DND-41 (cell line): ENCODE measurements around the gene IFT88.

ENCODE experiments used
- ATAC-seq: fragments of 200-7000 bp; cut with Tn5 transposase; 3 replicates; pipeline ENCODE4 v1.9.1; 2021; ENCODE audit warnings: low read depth; ENCODE audit not compliant: insufficient read depth
- DNase-seq: peaks from one replicate; pipeline ENCODE4 v3.0.0-alpha.2; 2020
- H2AFZ ChIP-seq: 2 replicates; pipeline ENCODE4 v1.6.0; 2012; ENCODE audit warnings: low read depth, low read length
- H3K27ac ChIP-seq: 2 replicates; pipeline ENCODE4 v1.5.1; 2012; ENCODE audit warnings: low read length, inconsistent platforms
- H3K27me3 ChIP-seq: fragments of 200-600 bp; sonication (generic); 2 replicates; pipeline ENCODE4 v1.6.0; 2012; ENCODE audit warnings: low read length, mild to moderate bottlenecking, inconsistent platforms; ENCODE audit not compliant: insufficient read depth, poor library complexity
- H3K36me3 ChIP-seq: 2 replicates; pipeline ENCODE4 v1.5.1; 2012; ENCODE audit warnings: low read length, inconsistent platforms; ENCODE audit not compliant: insufficient read depth
- H3K4me1 ChIP-seq: 2 replicates; pipeline ENCODE4 v1.5.1; 2012; ENCODE audit warnings: mild to moderate bottlenecking, low read length; ENCODE audit not compliant: insufficient read depth
- H3K4me2 ChIP-seq: 2 replicates; pipeline ENCODE4 v1.6.0; 2012; ENCODE audit warnings: mild to moderate bottlenecking, moderate library complexity, low read length, inconsistent platforms; ENCODE audit not compliant: insufficient read depth
- H3K4me3 ChIP-seq, 2 experiments: fragments of 200-600 bp in 1 of 2; shearing (Covaris generic) in 1 of 2; 2 replicates each; pipeline ENCODE4 v1.5.1; 2012 to 2016; ENCODE audit warnings: inconsistent platforms in 2 of 2, low read length in 2 of 2, mild to moderate bottlenecking in 2 of 2, low read depth in 1 of 2, moderate library complexity in 1 of 2
- H3K79me2 ChIP-seq: 2 replicates; pipeline ENCODE4 v1.6.0; 2012; ENCODE audit warnings: low read length, inconsistent platforms; ENCODE audit not compliant: insufficient read depth
- H3K9ac ChIP-seq: 2 replicates; pipeline ENCODE4 v1.6.0; 2012; ENCODE audit warnings: low read depth, mild to moderate bottlenecking, inconsistent platforms, low read length, moderate library complexity
- H3K9me3 ChIP-seq: 2 replicates; pipeline ENCODE4 v1.5.1; 2012; ENCODE audit warnings: low read length, moderate library complexity, mild to moderate bottlenecking, inconsistent platforms; ENCODE audit not compliant: insufficient read depth, severe bottlenecking
- H4K20me1 ChIP-seq: 2 replicates; pipeline ENCODE4 v1.6.0; 2012; ENCODE audit warnings: low read length; ENCODE audit not compliant: insufficient read depth
- CTCF ChIP-seq: IDR thresholded peaks from 2 replicates; pipeline ENCODE4 v1.5.1; 2012; ENCODE audit warnings: borderline replicate concordance, low read length, moderate library complexity, mild to moderate bottlenecking; ENCODE audit not compliant: poor library complexity, severe bottlenecking; ENCODE audit errors: extremely low read depth
- EZH2 ChIP-seq: IDR thresholded peaks from 3 replicates; pipeline ENCODE4 v1.6.1; 2012; ENCODE audit warnings: borderline replicate concordance, low read depth, mild to moderate bottlenecking, moderate library complexity, low read length, inconsistent platforms; ENCODE audit not compliant: severe bottlenecking

The IFT88 gene

GRCh38 chr13:20652946-20653345 lies 86.0 kb downstream of the IFT88 start:
- TF ChIP-seq CTCF (no peak), EZH2 (no peak)
- no peak overlapping the region for H3K4me3 ChIP-seq
- no peak overlapping the region for H3K4me2 ChIP-seq
- no peaks in the 10 kb centered on the region for H3K79me2 ChIP-seq
- no peaks in the 10 kb centered on the region; the same call in 1 of the 2 replicates for H4K20me1 ChIP-seq
- no peaks in the 10 kb centered on the region for H3K27me3 ChIP-seq
- ATAC-seq = no peak
- H3K9ac ChIP-seq = no peak overlapping the region
- no peaks in the 10 kb centered on the region for H3K4me1 ChIP-seq
- H3K9me3 ChIP-seq = no peaks in the 10 kb centered on the region
- peaks cover 3% of the 10 kb centered on the region; the same call in 1 of the 2 replicates for H3K36me3 ChIP-seq
- DNase-seq = no peak
- no peak overlapping the region for H3K27ac ChIP-seq
- H2AFZ ChIP-seq = no peak overlapping the region

GRCh38 chr13:20654156-20654555 lies 87.2 kb downstream of the IFT88 start:
- no peak overlapping the region for H3K4me2 ChIP-seq
- H3K79me2 ChIP-seq = no peaks in the 10 kb centered on the region
- H3K4me3 ChIP-seq = no peak overlapping the region
- H3K36me3 ChIP-seq = peaks cover 3% of the 10 kb centered on the region; the same call in 1 of the 2 replicates
- no peak overlapping the region for H3K27ac ChIP-seq
- TF ChIP-seq CTCF (no peak), EZH2 (no peak)
- DNase-seq (no peak), ATAC-seq (no peak)
- H3K27me3 ChIP-seq = no peaks in the 10 kb centered on the region
- no peaks in the 10 kb centered on the region for H3K9me3 ChIP-seq
- no peak overlapping the region for H3K9ac ChIP-seq
- H2AFZ ChIP-seq = no peak overlapping the region
- H3K4me1 ChIP-seq = no peaks in the 10 kb centered on the region
- no peaks in the 10 kb centered on the region; the same call in 1 of the 2 replicates for H4K20me1 ChIP-seq

- no peak for TF ChIP-seq CTCF
- no peak for TF ChIP-seq EZH2
- Histone ChIP-seq H3K4me3 (no peak overlapping the region), H3K79me2 (no peaks in the 10 kb centered on the region), H3K9ac (no peak overlapping the region), H3K36me3 (peaks cover 7% of the 10 kb centered on the region; the same call in 1 of the 2 replicates), H3K4me1 (no peaks in the 10 kb centered on the region), H3K27me3 (no peaks in the 10 kb centered on the region), H3K9me3 (no peaks in the 10 kb centered on the region), H3K4me2 (no peak overlapping the region), H2AFZ (no peak overlapping the region), H4K20me1 (no peaks in the 10 kb centered on the region), H3K27ac (no peak overlapping the region)
- ATAC-seq = no peak
- no peak for DNase-seq
Observed at GRCh38 chr13:20658451-20659040, 91.6 kb downstream of the IFT88 start.

GRCh38 chr13:20664351-20664750 lies 97.4 kb downstream of the IFT88 start:
- ATAC-seq = no peak
- peaks cover 8% of the 10 kb centered on the region; the same call in 1 of the 2 replicates for H3K36me3 ChIP-seq
- TF ChIP-seq CTCF (no peak), EZH2 (no peak)
- H3K4me3 ChIP-seq = no peak overlapping the region
- no peak overlapping the region for H3K4me2 ChIP-seq
- no peaks in the 10 kb centered on the region for H3K9me3 ChIP-seq
- no peak overlapping the region for H3K27ac ChIP-seq
- no peak overlapping the region for H2AFZ ChIP-seq
- H3K79me2 ChIP-seq = no peaks in the 10 kb centered on the region
- no peak overlapping the region for H3K9ac ChIP-seq
- no peak for DNase-seq
- H3K4me1 ChIP-seq = no peaks in the 10 kb centered on the region
- no peaks in the 10 kb centered on the region for H3K27me3 ChIP-seq
- no peaks in the 10 kb centered on the region for H4K20me1 ChIP-seq
